AG09309 (cell line): Measurements from ENCODE around the gene ANKS4B.
"Not testable (repeated sequence)": the region's sequence is repeated elsewhere in the genome, so short reads cannot be mapped to it uniquely, and the experiment has no call there.

Experiments
- DNase-seq: peaks from one replicate; pipeline ENCODE4 v3.0.0-alpha.2; 2010; ENCODE audit warnings: low read depth
- H3K4me3 ChIP-seq: 2 replicates; pipeline ENCODE4 v1.5.1; 2011; ENCODE audit warnings: mild to moderate bottlenecking, low read depth, low read length, moderate library complexity; ENCODE audit not compliant: control insufficient read depth
- TF ChIP-seq, protein P1 (sequence below): IDR thresholded peaks from 2 replicates; pipeline ENCODE4 v1.5.1; 2011; ENCODE audit warnings: mild to moderate bottlenecking, low read depth, low read length, inconsistent platforms; ENCODE audit not compliant: insufficient read depth, control insufficient read depth; ENCODE audit errors: missing control alignments

Gene ANKS4B

GRCh38 chr16:21267298-21267697 is 33.8 kb downstream of the ANKS4B start:
- no peak for DNase-seq
- TF ChIP-seq, protein P1, sequence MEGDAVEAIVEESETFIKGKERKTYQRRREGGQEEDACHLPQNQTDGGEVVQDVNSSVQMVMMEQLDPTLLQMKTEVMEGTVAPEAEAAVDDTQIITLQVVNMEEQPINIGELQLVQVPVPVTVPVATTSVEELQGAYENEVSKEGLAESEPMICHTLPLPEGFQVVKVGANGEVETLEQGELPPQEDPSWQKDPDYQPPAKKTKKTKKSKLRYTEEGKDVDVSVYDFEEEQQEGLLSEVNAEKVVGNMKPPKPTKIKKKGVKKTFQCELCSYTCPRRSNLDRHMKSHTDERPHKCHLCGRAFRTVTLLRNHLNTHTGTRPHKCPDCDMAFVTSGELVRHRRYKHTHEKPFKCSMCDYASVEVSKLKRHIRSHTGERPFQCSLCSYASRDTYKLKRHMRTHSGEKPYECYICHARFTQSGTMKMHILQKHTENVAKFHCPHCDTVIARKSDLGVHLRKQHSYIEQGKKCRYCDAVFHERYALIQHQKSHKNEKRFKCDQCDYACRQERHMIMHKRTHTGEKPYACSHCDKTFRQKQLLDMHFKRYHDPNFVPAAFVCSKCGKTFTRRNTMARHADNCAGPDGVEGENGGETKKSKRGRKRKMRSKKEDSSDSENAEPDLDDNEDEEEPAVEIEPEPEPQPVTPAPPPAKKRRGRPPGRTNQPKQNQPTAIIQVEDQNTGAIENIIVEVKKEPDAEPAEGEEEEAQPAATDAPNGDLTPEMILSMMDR, result no peak
- no peak overlapping the region for H3K4me3 ChIP-seq

DNA sequence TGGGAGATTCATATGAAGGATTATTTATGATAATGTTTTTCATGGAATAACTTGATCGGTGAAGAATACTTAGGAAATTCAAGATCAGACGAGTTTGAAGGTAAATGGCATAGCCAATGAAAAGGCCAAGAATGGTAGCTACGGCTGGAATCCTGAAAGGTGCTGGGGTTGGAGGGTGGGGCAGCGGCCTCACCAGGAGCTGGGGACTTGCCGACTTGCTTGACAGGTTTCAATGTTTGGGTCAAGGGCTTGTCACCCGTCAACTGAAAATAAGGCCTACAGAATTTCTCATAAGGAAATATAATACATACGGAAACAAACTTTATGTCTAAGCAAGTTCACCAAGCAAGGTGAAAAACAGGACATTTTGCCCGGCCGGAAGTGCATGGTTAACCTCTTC is 34.7 kb downstream of the ANKS4B start:
- H3K4me3 ChIP-seq, result no peak overlapping the region
- DNase-seq, result no peak
- TF ChIP-seq, protein P1, result no peak

DNA sequence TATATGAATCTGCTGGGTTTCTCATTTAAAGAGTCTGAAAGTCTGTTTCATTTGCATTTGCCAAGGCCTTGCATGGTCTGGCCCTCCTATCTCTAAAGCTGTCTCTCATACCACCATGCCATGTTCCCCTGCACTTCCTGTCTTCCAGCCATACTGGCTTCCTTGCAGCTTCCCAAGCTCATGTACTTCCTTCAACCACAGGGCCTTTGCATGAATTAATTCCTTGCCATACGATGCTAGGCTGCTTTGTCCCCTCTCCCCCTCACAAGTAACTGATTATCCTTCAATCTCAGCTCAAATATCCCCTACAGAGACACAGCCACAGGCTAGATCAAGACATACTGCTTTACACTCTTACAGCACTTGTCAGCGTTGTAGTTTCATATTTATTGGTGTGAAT is 38.8 kb downstream of the ANKS4B start:
- no peak overlapping the region for H3K4me3 ChIP-seq
- DNase-seq, result no peak
- TF ChIP-seq, protein P1, result no peak

- not testable (repeated sequence) for DNase-seq
Measured at GRCh38 chr16:21272763-21273162, 39.3 kb downstream of the ANKS4B start.

GRCh38 chr16:21274172-21274726 is 40.8 kb downstream of the ANKS4B start:
- DNase-seq, result no peak
- H3K4me3 ChIP-seq, result no peak overlapping the region
- TF ChIP-seq, protein P1, result no peak

More at GRCh38 chr16:21272763-21273162, 39.3 kb downstream of the ANKS4B start:
- H3K4me3 ChIP-seq, result not testable (repeated sequence)

DNA sequence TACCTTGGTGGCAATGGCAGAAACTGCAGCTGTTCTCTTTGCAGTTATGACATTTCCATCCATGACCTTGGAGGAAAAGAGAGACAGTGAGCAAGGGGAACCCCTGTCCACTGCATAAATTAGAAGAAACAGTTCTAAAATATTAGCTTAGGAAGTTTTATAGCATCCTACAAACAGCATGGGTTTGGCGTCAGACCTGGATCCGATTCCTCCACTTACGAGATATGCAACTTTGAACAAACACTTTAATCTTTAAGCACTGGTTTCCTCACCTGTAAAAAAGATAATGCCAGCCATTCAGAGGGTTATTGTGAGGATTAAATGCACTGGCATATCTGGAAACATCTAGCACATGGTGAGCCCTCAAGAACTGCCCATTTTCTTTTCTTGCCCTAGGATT is 42.0 kb downstream of the ANKS4B start:
- no peak overlapping the region for H3K4me3 ChIP-seq
- TF ChIP-seq, protein P1, result no peak
- DNase-seq, result no peak

DNA sequence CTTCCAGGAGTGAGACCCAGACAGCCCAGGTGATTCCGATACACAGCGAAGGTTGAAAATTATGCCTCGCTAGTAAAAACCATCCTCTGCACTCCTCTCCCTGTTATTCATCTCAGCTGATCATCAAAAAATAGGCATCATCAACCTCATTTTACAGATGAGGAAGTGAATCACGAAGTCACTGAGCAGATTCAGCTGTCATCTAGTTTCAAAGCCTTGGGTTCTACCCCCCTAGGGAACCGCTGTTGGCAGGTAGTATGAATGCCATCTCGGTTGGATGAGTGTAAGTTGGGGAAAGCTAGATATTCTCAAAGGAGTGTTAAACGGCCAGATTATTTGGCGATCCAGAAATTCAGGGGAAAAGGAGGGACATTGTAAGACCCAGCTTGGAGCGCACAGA is 42.6 kb downstream of the ANKS4B start:
- no peak for DNase-seq
- no peak overlapping the region for H3K4me3 ChIP-seq
- TF ChIP-seq, protein P1, result no peak
